ENCODE results near the gene RAB3IP. TPM values are rescaled to one million over a fixed set of nuclear protein-coding genes. Genes with fewer than 3 reads are reported as not detected.

RAB3IP gene
- total and polyA plus RNA-seq, 8 donors: 29.5 to 54.3 (median 35.7) TPM

DNA sequence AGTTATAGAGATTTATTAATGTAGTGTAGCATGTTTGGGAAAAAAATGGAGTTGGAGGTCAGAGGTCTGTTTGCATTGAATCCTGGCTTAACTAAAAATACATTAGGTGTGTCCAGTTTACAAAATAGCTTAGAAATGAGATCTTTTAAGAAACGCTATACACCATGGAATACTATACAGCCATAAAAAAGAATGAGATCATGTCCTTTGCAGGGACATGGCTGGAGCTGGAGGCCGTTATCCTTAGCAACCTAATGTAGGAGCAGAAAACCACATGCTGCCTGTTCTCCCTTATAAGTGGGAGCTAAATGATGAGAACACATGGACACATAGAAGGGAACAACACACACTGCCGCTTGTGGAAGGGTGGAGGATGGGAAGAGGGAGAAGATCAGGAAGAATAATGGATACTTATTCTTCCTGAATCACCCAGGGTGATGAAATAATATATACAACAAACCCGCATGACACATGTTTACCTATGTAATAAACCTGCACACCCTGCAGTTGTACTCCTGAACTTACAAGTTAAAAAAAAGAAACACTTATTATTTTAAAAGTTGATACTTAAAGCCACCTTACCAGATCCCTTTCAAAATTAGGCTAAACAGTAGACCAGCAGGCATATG lies 72.3 kb downstream of the RAB3IP start:
- H3K4me3 ChIP-seq: no peak overlapping the region
- DNase-seq (no peak), ATAC-seq (no peak)
- intact Hi-C loops (cut with DNase I): no loop called here
- TF ChIP-seq, protein P1, sequence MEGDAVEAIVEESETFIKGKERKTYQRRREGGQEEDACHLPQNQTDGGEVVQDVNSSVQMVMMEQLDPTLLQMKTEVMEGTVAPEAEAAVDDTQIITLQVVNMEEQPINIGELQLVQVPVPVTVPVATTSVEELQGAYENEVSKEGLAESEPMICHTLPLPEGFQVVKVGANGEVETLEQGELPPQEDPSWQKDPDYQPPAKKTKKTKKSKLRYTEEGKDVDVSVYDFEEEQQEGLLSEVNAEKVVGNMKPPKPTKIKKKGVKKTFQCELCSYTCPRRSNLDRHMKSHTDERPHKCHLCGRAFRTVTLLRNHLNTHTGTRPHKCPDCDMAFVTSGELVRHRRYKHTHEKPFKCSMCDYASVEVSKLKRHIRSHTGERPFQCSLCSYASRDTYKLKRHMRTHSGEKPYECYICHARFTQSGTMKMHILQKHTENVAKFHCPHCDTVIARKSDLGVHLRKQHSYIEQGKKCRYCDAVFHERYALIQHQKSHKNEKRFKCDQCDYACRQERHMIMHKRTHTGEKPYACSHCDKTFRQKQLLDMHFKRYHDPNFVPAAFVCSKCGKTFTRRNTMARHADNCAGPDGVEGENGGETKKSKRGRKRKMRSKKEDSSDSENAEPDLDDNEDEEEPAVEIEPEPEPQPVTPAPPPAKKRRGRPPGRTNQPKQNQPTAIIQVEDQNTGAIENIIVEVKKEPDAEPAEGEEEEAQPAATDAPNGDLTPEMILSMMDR (IDR thresholded peaks at IDR 0.05): no peak
- peaks cover 0 to 29% of the 10 kb centered on the region in 2 donors for H3K36me3 ChIP-seq
- no peak overlapping the region for H3K27ac ChIP-seq
- H3K4me1 ChIP-seq: no peaks in the 10 kb centered on the region
- no peaks in the 10 kb centered on the region for H3K27me3 ChIP-seq
- H3K9me3 ChIP-seq: peaks cover 0 to 15% of the 10 kb centered on the region in 2 donors

DNA sequence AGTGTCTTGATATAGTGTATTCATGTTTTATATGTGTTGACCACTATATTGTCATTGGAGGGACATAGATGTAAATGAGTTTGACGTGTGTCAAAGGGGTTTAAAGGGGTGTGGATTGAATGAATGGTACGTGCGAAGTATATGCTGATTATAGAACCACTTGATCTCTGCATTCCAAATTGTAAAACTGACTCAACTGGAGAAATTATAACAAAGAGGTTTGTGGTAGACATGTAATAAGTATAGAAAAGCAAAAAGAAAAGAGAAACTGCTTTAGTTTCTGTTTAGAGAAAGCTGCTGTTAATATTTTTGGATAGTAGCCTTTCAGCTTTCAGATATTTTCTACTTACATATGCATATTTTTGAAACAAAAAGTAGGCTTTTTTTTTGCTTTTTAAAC lies 77.4 kb downstream of the RAB3IP start:
- Histone ChIP-seq H3K36me3 (peaks cover 0 to 7% of the 10 kb centered on the region in 2 donors), H3K27ac (no peak overlapping the region), H3K4me1 (no peaks in the 10 kb centered on the region), H3K4me3 (no peak overlapping the region), H3K9me3 (no peaks in the 10 kb centered on the region), H3K27me3 (no peaks in the 10 kb centered on the region)
- intact Hi-C loops (cut with DNase I): no loop called here
- DNase-seq (no peak), ATAC-seq (no peak)
- TF ChIP-seq, protein P1 (IDR thresholded peaks at IDR 0.05): no peak

DNA sequence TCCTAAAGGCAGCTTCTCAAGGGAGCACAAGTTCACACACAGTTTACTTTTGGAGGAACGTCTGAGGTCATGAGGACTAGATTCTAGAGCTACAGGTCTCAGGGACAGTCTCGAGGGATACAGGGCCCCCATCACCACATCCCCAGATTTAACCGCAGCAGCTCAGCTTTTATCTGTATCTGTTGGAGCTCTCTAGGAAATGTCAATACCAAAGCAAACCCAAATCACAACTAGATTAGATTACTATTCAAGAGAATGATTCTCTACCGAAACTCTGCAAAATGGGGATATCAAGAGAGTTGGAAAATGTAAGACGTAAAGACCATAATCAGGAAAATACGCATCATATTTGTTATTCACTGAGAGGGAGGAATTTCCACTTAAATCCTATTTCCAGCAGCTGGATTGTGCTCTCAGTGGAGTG lies 82.4 kb downstream of the RAB3IP start:
- H3K27me3 ChIP-seq: no peaks in the 10 kb centered on the region
- no peaks in the 10 kb centered on the region for H3K9me3 ChIP-seq
- peak in 1 of 4 donors; percentile 15 for DNase-seq
- H3K27ac ChIP-seq: peak overlapping the region in 1 of 2 donors; percentile 13
- no peak overlapping the region for H3K4me3 ChIP-seq
- peak; percentile 17 for ATAC-seq
- H3K4me1 ChIP-seq: no peaks in the 10 kb centered on the region
- TF ChIP-seq, protein P1 (IDR thresholded peaks at IDR 0.05): no peak
- intact Hi-C loops (cut with DNase I): no loop called here
- H3K36me3 ChIP-seq: no peaks in the 10 kb centered on the region

DNA sequence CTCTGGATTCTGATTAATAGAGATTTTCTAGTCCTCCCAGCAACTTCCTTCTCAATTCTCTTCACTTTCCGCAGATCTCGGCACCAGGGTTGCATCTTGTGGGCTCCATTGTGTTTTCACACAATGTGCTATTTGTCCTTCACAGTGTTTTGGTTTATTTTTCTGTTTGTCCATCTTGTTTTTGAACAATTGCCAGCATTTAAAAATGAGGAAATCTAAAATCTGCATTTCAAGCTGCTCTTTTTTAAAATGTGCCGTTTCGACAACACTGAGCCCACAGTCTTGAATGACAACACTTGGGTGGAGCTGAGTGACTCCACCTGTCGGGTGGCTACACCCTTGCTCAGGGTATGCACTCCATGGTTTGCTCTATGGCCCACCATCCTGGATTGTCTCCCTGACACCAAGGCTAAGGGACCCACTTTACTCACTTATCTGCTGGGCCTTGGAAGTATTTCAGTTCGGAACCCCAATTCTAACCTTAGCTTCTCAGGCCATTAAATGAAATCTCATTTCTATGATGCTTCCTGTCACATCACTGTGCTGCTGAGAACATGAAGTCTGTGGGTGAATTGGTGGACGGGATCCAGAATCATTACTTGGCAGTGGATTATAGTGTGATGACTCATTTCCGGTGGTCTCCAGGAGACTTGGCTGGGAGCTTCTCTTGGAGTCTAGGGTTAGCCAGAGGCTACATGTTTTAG lies 82.9 kb downstream of the RAB3IP start:
- peak; percentile 31 for ATAC-seq
- DNase-seq: peak in 2 of 4 donors; percentile 77 to 78
- no peaks in the 10 kb centered on the region for H3K9me3 ChIP-seq

More for the DNA sequence above, 82.9 kb downstream of the RAB3IP start:
- H3K4me1 ChIP-seq: no peaks in the 10 kb centered on the region
- H3K4me3 ChIP-seq: no peak overlapping the region
- H3K27ac ChIP-seq: peak overlapping the region in 1 of 2 donors; percentile 13
- intact Hi-C loops (cut with DNase I): no loop called here
- TF ChIP-seq, protein P1 (IDR thresholded peaks at IDR 0.05): no peak
- no peaks in the 10 kb centered on the region for H3K27me3 ChIP-seq
- H3K36me3 ChIP-seq: no peaks in the 10 kb centered on the region

Measured in left lung (tissue), 10 donors.